GM21381 (cell line): Measurements from ENCODE around the gene PCCA.
"Not testable (repeated sequence)": the region's sequence is repeated elsewhere in the genome, so short reads cannot be mapped to it uniquely, and the experiment has no call there.

Experiments
- ATAC-seq: cut with Tn5 transposase; IDR thresholded peaks from one replicate; pipeline ENCODE4 v1.9.1; 2021; ENCODE audit warnings: mild to moderate bottlenecking, moderate library complexity; ENCODE audit not compliant: unreplicated experiment

Gene PCCA

GRCh38 chr13:100565286-100565685, 476.4 kb downstream of the PCCA start:
- ATAC-seq = no peak

GRCh38 chr13:100566543-100566942, 477.6 kb downstream of the PCCA start:
- ATAC-seq = no peak

GRCh38 chr13:100573121-100573520, 484.2 kb downstream of the PCCA start:
- peak; percentile 92 for ATAC-seq

GRCh38 chr13:100577239-100577638, 488.3 kb downstream of the PCCA start:
- not testable (repeated sequence) for ATAC-seq
